H9 (cell line): ENCODE measurements around the gene TSNAX. TPM values are rescaled to one million over a fixed set of nuclear protein-coding genes. Genes with fewer than 3 reads are reported as not detected.

Experiments
- DNase-seq: peaks from one replicate; pipeline ENCODE4 v3.0.0-alpha.2; 2017
- H2AFZ ChIP-seq: one replicate; pipeline ENCODE4 v1.6.1; 2013; ENCODE audit warnings: mild to moderate bottlenecking, low read length, control low read depth, moderate library complexity
- H2AK5ac ChIP-seq: 2 replicates; pipeline ENCODE4 v1.6.1; 2013; ENCODE audit warnings: low read length, control low read depth, mixed read lengths; ENCODE audit not compliant: insufficient read length
- H2BK120ac ChIP-seq: one replicate; pipeline ENCODE4 v1.6.1; 2013; ENCODE audit warnings: low read depth, mild to moderate bottlenecking, low read length, control low read depth, inconsistent platforms; ENCODE audit not compliant: poor library complexity, severe bottlenecking
- H2BK12ac ChIP-seq: 2 replicates; pipeline ENCODE4 v1.6.1; 2013; ENCODE audit warnings: low read length, control low read depth, mixed read lengths, low read depth; ENCODE audit not compliant: insufficient read length
- H2BK15ac ChIP-seq: 2 replicates; pipeline ENCODE4 v1.6.1; 2013; ENCODE audit warnings: low read depth, low read length, control low read depth
- H2BK20ac ChIP-seq: one replicate; pipeline ENCODE4 v1.6.1; 2013; ENCODE audit warnings: low read depth, mild to moderate bottlenecking, low read length, control low read depth, inconsistent platforms; ENCODE audit not compliant: poor library complexity, severe bottlenecking
- H2BK5ac ChIP-seq: 2 replicates; pipeline ENCODE4 v1.6.1; 2013; ENCODE audit warnings: low read length, control low read depth, mixed read lengths; ENCODE audit not compliant: insufficient read length
- H3K14ac ChIP-seq: 2 replicates; pipeline ENCODE4 v1.6.1; 2013; ENCODE audit warnings: low read length, control low read depth; ENCODE audit not compliant: insufficient read depth
- H3K18ac ChIP-seq: 2 replicates; pipeline ENCODE4 v1.6.1; 2013; ENCODE audit warnings: low read depth, mild to moderate bottlenecking, mixed read lengths, low read length, control low read depth; ENCODE audit not compliant: insufficient read length
- H3K23ac ChIP-seq: 2 replicates; pipeline ENCODE4 v1.6.1; 2013; ENCODE audit warnings: low read length, control low read depth, mixed read lengths, low read depth; ENCODE audit not compliant: insufficient read length
- H3K23me2 ChIP-seq: 2 replicates; pipeline ENCODE4 v1.6.1; 2013; ENCODE audit warnings: low read depth, mild to moderate bottlenecking, mixed read lengths, low read length, control low read depth; ENCODE audit not compliant: insufficient read length, poor library complexity, severe bottlenecking
- H3K27ac ChIP-seq: 2 replicates; pipeline ENCODE4 v1.5.1; 2013; ENCODE audit warnings: low read length, control low read depth, mixed read lengths, low read depth; ENCODE audit not compliant: insufficient read length
- H3K27me3 ChIP-seq: 2 replicates; pipeline ENCODE4 v1.6.1; 2013; ENCODE audit warnings: low read length, control low read depth, inconsistent platforms; ENCODE audit not compliant: insufficient read depth
- H3K4ac ChIP-seq: 2 replicates; pipeline ENCODE4 v1.6.1; 2013; ENCODE audit warnings: low read depth, mild to moderate bottlenecking, control low read depth, inconsistent platforms, low read length, moderate library complexity
- H3K4me1 ChIP-seq: 2 replicates; pipeline ENCODE4 v1.6.1; 2013; ENCODE audit warnings: low read length, control low read depth, inconsistent platforms; ENCODE audit not compliant: insufficient read depth
- H3K4me2 ChIP-seq: 2 replicates; pipeline ENCODE4 v1.6.1; 2013; ENCODE audit warnings: low read length, control low read depth, mixed read lengths; ENCODE audit not compliant: insufficient read length, insufficient read depth
- H3K56ac ChIP-seq: 2 replicates; pipeline ENCODE4 v1.6.1; 2013; ENCODE audit warnings: low read depth, mild to moderate bottlenecking, mixed read lengths, low read length, control low read depth; ENCODE audit not compliant: insufficient read length
- H3K79me1 ChIP-seq: 2 replicates; pipeline ENCODE4 v1.6.1; 2013; ENCODE audit warnings: low read depth, mild to moderate bottlenecking, moderate library complexity, low read length, control low read depth, inconsistent platforms; ENCODE audit not compliant: insufficient read depth, poor library complexity, severe bottlenecking
- H3K79me2 ChIP-seq: 2 replicates; pipeline ENCODE4 v1.6.1; 2013; ENCODE audit warnings: low read length, control low read depth, inconsistent platforms; ENCODE audit not compliant: insufficient read depth
- H3K9ac ChIP-seq: 2 replicates; pipeline ENCODE4 v1.6.1; 2013; ENCODE audit warnings: low read length, control low read depth, mixed read lengths; ENCODE audit not compliant: insufficient read length; ENCODE audit errors: extremely low read depth
- H3K9me3 ChIP-seq: one replicate; pipeline ENCODE4 v1.6.1; 2013; ENCODE audit warnings: low read depth, low read length, inconsistent platforms; ENCODE audit not compliant: control insufficient read depth
- H3T11ph ChIP-seq: one replicate; pipeline ENCODE4 v1.6.1; 2013; ENCODE audit warnings: mild to moderate bottlenecking, low read length, control low read depth, inconsistent platforms
- H4K20me1 ChIP-seq: one replicate; pipeline ENCODE4 v1.6.1; 2013; ENCODE audit not compliant: control insufficient read depth, insufficient read length, insufficient read depth
- H4K5ac ChIP-seq: 2 replicates; pipeline ENCODE4 v1.6.1; 2013; ENCODE audit warnings: low read depth, mild to moderate bottlenecking, mixed read lengths, low read length, control low read depth; ENCODE audit not compliant: insufficient read length
- H4K8ac ChIP-seq: replicated peaks from 2 replicates; pipeline ENCODE4 v1.6.1; 2013; ENCODE audit warnings: low read length, control low read depth, mixed read lengths, low read depth; ENCODE audit not compliant: insufficient read length
- H4K91ac ChIP-seq: 2 replicates; pipeline ENCODE4 v1.6.1; 2013; ENCODE audit warnings: low read depth, mild to moderate bottlenecking, moderate library complexity, mixed read lengths, low read length, control low read depth; ENCODE audit not compliant: insufficient read length
- H3K27ac Mint-ChIP-seq, 3 experiments: 2 replicates in 2 of 3; 3 replicates in 1 of 3; pipeline ENCODE4 v1.8.0; 2020 to 2021; ENCODE audit warnings: mixed read lengths in 3 of 3, mild to moderate bottlenecking in 1 of 3, moderate library complexity in 1 of 3
- H3K27me3 Mint-ChIP-seq: 2 replicates; pipeline ENCODE4 v1.8.0; 2021; ENCODE audit warnings: low read depth, mild to moderate bottlenecking, moderate library complexity, mixed read lengths
- H3K36me3 Mint-ChIP-seq, 3 experiments: 2 replicates in 2 of 3; 3 replicates in 1 of 3; pipeline ENCODE4 v1.8.0; 2020 to 2021; ENCODE audit warnings: low read depth in 3 of 3, mixed read lengths in 3 of 3; ENCODE audit not compliant: insufficient read depth in 1 of 3
- H3K4me1 Mint-ChIP-seq, 2 experiments: 2 replicates each; pipeline ENCODE4 v1.8.0; 2020; ENCODE audit warnings: mixed read lengths in 2 of 2
- H3K4me3 Mint-ChIP-seq, 2 experiments: 2 replicates in 1 of 2; 3 replicates in 1 of 2; pipeline ENCODE4 v1.8.0; 2020 to 2021; ENCODE audit warnings: mild to moderate bottlenecking in 2 of 2, mixed read lengths in 2 of 2, moderate library complexity in 1 of 2
- H3K9me3 Mint-ChIP-seq, 2 experiments: 2 replicates in 1 of 2; 3 replicates in 1 of 2; pipeline ENCODE4 v1.8.0; 2020; ENCODE audit warnings: mild to moderate bottlenecking in 2 of 2, mixed read lengths in 2 of 2, moderate library complexity in 1 of 2
- CTCF ChIP-seq: fragments of 200-600 bp; sonication (generic); conservative IDR thresholded peaks from 3 replicates; pipeline ENCODE4 v1.8.0; 2021; ENCODE audit warnings: antibody characterized with exemption, mild to moderate bottlenecking
- WGBS: extraction: QIAGEN DNeasy Blood & Tissue Kit; methylation state at CpG from one replicate; pipeline ENCODE4 v1.1.7; 2013; ENCODE audit warnings: missing lambda C conversion rate, low lambda C conversion rate, mixed read lengths; ENCODE audit not compliant: insufficient read length; ENCODE audit errors: extremely low coverage; 5-methylcytosine and 5-hydroxymethylcytosine counted together
- total RNA-seq: library from RNA; stranded (reverse); gene quantifications from 2 replicates; pipeline ENCODE4 v1.2.1, GENCODE V29; 2021

TSNAX gene
- total RNA-seq, 1 experiment from 2014 or later = 39.9 TPM

GRCh38 chr1:231591466-231591865, 63.0 kb downstream of the TSNAX start:
- Histone ChIP-seq H3K56ac (no peak overlapping the region), H3K14ac (no peak overlapping the region), H4K20me1 (no peaks in the 10 kb centered on the region), H4K8ac (no peak overlapping the region), H3K79me2 (no peaks in the 10 kb centered on the region), H3K9me3 (no peaks in the 10 kb centered on the region), H3K18ac (no peak overlapping the region), H3K9ac (no peak overlapping the region), H3K27ac (no peak overlapping the region), H3K27me3 (no peaks in the 10 kb centered on the region), H2BK20ac (no peak overlapping the region), H4K5ac (no peak overlapping the region), H3K79me1 (no peaks in the 10 kb centered on the region), H3K23me2 (no peaks in the 10 kb centered on the region), H3K23ac (no peak overlapping the region), H3T11ph (no peak overlapping the region), H3K4me2 (no peak overlapping the region), H2AFZ (no peak overlapping the region), H3K4ac (no peak overlapping the region), H2BK5ac (no peak overlapping the region), H2BK120ac (no peak overlapping the region), H2AK5ac (no peak overlapping the region), H3K4me1 (no peaks in the 10 kb centered on the region), H2BK15ac (no peak overlapping the region), H4K91ac (no peak overlapping the region), H2BK12ac (no peak overlapping the region)
- Mint-ChIP-seq H3K4me1 (peaks cover 8 to 9% of the 10 kb centered on the region in 2 experiments), H3K9me3 (no peaks in the 10 kb centered on the region), H3K27me3 (no peaks in the 10 kb centered on the region), H3K4me3 (no peak overlapping the region), H3K27ac (no peak overlapping the region), H3K36me3 (no peaks in the 10 kb centered on the region)
- WGBS = no CpG with 5 or more reads among the region's 11 CpGs
- TF ChIP-seq CTCF = no peak
- DNase-seq = no peak
